ENCODE measurements around the gene BHMT.

Gene BHMT, protein sequence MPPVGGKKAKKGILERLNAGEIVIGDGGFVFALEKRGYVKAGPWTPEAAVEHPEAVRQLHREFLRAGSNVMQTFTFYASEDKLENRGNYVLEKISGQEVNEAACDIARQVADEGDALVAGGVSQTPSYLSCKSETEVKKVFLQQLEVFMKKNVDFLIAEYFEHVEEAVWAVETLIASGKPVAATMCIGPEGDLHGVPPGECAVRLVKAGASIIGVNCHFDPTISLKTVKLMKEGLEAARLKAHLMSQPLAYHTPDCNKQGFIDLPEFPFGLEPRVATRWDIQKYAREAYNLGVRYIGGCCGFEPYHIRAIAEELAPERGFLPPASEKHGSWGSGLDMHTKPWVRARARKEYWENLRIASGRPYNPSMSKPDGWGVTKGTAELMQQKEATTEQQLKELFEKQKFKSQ

DNA sequence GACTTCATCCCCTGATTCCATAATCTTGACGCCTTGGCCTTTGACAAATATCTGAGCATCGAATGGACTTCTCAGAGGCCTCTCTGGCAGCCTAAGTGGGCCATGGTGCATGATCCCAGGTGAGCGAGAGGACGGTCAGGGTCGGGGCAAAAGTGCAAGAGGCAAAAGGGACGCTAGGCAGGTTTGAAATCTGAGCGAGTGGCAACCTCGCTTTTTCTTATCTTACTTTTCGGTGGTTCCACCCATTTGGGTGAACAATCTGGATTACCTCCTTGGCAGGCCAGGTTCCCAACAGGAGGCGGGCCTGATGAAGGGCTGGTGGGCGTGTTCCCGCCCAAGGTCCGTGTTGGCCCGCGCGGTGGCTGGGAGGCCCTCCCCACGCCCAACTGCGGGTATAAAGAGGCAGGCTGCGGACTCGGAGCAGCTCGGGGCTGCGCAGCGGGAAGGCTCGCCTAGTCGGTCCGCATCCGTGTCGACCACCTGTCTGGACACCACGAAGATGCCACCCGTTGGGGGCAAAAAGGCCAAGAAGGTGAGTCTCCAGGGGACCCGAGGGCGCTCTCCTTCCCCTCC lies at the start of gene BHMT:
BHMT (plus strand) TSS at position 423 of the 573 bp plus-strand sequence; CDS start at position 500, 77 bp downstream.
- DNase-seq (ENCODE audit: extremely low read depth in 1 of 2, low read depth in 1 of 2), result no peak

DNA sequence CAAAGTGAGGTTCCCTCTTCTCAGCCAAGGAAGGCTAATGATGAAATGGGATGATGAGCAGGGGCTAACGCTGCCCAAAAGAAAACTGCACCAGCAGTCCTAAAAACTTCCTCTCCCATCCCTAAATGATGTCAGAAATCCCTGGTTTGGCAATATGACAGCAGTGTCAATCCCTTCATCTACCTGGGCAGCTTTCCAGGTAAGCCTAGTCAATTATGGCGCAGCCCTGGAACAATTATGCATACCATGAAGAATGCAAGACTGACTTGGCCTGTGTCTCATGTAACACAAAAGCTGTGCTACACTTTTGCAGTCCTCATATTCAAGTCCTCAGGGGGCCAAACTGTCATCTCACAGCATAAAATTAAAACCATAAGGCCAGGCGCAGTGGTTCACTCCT lies 49.2 kb upstream of the BHMT start:
- no peak for DNase-seq (ENCODE audit: extremely low read depth in 1 of 2, low read depth in 1 of 2)

DNA sequence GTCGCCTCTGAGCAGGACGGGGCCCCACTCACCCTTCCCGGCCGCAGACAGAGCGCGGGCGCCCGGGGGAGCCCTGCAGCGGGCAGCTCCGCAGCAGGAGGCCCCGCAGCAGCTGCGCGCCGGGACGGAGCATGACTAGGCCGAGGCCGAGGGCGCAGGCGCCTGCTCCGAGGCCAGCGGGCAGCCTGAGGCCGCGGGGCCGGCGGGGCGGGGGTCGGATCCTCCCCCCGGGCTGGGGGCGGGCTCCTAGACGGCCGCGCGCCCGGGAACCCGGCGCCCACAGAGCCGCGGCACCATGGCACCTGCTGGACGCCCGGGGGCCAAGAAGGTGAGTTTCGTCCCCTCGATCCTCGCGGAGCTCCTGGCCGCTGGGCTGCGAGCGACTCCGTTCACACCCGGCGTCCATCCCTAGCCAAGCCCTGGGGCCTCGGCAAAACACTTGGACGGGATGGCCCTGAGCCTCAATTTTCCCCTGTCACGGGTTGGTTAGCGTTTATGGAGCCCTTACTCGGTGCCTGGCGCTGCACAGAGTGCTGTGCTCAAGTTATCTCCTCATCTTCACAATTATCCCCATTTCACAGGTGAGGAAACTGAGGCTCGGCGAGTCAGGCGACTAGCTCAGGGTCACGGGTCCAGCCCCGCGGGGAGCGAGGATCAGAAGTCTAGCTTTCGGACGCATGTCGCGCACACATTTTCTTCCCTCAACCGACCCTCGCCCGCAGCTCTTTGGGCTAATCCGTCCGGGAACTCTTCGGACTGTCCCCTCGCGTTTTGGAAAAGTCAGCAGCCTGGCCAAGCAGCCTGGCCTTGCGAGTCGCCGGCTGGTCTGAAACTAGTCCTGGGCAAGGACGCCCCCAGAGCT lies 41.9 kb upstream of the BHMT start, which contains the start of the genes BHMT2 and DMGDH:
BHMT2 (plus strand) TSS at position 280 of the 862 bp plus-strand sequence; CDS start at position 296, 16 bp downstream.
DMGDH (minus strand) TSS at position 187 of the 862 bp plus-strand sequence; CDS start at position 133, 54 bp downstream.
- DNase-seq (ENCODE audit: extremely low read depth in 1 of 2, low read depth in 1 of 2), result no peak

DNA sequence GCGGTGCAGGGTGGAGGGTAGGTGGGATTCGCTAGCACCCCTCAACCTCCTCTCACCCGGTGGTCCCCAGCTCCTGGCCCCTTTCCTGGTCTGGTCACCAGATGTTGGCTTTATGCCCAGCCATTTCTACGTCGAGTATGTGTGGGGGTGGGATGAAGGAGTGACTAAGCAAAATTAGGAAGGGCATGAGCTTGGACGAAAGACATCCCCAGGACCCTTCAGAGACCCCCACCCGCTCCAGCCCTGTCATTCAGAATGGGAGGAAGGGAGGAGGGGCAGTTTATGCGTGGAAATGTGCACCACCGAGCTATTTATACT lies 41.3 kb upstream of the BHMT start:
- no peak for DNase-seq (ENCODE audit: extremely low read depth in 1 of 2, low read depth in 1 of 2)

DNA sequence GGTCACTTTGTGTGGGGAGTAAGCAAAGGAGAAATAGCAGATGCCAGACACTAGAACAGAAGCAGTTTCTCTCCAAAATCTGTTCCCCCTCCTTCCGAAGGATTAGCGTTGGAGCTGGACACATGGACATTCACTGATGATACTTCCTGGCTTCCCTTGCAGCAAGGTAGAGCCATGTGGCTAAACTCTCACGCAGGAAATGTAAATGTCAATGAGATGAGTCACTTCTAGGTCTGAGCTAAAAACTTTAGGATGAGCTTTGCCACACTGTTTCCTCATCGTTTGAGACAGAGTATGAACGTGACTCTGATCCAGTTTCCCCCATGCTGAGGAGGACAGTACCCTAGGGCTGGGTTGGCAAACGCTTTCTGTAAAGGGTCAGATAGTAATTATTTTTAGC lies 37.0 kb upstream of the BHMT start:
- no peak for DNase-seq (ENCODE audit: extremely low read depth in 1 of 2, low read depth in 1 of 2)

DNA sequence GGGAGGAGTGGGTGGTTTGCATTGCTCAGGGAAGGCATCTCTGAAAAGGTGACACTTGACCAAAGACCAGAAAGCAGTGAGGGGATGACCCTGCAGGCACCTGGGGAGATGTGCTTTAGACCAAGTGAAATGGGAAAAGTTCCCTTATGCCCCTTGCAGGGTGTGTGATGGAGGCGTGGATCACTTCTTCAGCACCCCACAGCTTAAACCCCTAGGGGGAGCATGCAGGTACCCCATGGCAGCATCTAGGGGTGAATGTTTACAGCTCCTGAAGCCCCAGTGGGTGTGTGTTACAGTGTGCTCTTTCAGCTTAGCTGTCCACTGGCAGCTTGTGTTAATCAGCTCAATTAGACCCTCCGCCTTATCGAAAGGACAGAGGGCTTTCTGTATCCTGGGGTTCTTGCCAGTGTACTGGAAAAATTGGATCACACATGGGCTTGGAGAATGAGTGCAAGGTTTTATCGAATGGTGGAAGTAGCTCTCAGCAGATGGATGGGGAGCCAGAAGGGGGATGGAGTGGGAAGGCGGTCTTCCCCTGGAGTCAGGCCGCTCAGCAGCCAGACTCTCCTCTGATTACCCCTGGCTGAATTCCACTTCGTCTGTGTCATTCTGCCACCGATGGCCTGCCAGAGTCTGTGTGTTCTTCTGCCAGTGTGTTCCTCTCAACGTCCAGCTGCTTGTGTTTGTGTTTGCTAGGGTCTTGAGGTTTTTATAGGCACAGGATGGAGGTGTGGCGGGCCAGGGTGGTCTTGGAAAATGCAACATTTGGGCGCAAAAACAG lies 35.8 kb upstream of the BHMT start:
- DNase-seq (ENCODE audit: extremely low read depth in 1 of 2, low read depth in 1 of 2), result no peak

DNA sequence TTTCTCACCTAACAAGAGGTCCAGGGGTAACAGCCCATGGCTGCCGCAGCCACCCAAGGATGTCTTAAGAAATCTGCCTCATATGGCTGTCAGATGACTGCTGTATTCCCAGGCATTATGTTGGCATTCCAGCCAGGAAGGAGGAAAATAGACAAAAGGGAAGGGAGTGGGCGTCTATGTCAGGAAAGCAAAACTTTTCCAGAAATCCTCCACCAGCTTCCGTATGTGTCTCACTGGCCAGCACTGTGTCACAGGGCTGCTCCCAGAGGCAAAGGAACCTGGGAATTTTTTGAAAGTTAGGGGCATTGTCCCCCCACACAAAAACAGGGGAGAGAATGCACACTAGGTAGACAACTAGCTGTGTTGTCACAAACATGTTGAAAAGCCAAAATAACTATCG lies 34.8 kb upstream of the BHMT start:
- DNase-seq (ENCODE audit: extremely low read depth in 1 of 2, low read depth in 1 of 2), result no peak

DNA sequence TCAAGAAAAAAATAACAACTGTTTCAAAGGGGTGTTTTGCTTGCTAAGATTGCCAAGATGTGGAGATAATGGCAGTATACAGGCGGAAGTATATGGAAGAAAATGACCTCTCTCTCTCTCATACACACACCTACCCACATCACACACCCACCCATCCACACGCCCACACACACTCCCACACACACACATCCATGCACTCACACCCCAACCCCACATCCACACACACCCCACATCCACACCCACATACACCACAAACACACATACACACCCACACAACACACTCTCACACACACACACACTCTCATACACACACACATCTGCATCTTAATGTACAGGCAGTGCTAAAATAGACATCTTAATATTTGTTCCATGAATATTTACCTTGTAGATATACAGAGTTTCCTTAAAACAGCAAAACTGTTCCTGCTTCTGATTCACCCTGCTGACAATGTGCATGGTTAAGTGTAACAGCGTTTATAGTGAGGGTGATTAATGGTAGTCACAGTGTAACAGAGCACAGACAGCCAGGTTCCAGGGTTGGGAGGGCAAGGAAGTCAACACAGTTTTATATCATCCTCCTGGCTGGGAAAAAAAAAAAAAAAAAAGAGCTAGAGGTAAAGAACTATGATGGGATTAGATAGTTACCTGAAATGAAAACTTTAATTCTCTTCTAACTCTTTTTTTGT lies 33.8 kb upstream of the BHMT start:
- no peak for DNase-seq (ENCODE audit: extremely low read depth in 1 of 2, low read depth in 1 of 2)

DNA sequence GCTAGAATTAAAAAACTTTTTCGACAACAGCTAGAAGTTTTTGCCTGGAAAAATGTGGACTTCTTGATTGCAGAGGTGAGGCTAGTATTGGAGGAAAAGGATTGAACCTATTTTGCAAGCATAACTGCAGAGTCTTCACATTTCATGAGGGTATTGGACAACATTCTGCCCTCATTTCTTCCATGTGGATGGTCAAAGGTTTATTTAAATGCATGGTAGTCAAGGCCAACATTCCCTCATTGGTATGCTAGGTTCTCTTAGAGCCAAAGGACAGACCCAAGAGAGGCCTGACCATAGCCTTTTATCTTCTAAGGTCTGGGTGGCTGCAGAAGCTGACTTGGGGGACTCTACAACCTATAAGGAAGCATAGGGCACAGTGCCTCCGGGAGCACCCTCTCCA lies 30.8 kb upstream of the BHMT start:
- DNase-seq (ENCODE audit: extremely low read depth in 1 of 2, low read depth in 1 of 2), result no peak

DNA sequence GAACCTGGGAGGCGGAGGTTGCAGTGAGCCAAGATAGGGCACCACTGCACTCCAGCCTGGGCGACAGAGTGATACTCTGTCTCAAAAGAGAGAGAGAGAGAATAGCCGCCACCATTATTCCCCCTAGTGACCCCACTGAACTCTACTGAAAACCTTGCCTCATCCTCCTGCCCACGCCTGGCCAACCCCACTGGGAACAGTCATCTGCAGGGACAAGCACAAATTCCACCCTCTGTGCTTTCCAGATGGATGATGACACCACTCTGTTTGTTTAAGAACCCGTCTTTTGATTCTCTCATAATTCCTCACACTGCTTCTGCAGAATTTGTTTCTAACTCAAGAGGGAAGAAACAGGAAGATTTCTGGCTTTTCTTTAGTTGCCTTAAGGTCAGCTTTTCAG lies 29.8 kb upstream of the BHMT start:
- DNase-seq (ENCODE audit: extremely low read depth in 1 of 2, low read depth in 1 of 2), result no peak

DNA sequence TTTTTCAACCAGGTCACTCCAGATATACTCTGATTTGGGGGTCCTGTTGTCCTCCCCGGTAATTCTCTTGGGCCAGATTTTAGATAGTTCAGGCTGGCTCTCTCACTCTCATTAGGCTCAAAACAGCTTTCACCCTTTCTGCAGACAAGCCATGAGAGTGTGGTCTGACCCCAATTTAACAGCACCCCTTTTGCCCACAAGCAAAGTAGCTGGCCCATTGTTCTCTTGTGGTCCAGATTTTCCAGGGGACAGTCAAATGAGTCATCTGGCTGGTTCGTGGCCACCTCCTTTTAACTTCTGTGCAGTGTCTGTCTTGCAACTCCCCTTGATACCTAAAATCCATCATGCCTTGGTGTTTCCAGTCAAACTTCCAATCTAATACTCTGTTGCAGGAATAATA lies 25.5 kb upstream of the BHMT start:
- DNase-seq (ENCODE audit: extremely low read depth in 1 of 2, low read depth in 1 of 2), result no peak

DNA sequence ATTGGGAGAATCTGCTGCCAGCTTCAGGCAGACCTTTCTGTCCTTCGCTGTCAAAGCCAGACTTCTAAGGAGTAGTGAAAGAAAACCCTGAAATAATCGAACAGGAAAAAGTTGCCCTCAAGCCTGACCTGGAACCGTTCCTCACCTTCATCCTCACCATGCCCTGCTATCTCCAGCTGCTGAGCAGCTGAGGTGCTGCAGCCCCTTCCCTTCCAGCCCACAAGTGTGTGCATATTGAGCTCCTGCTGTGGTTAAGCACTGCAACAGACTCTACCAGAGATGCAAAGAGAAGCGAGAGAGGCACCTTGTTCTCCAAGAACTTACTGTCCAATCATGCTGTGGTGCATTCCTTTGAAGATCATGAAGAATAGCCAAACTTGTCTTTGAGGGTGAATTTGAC lies 23.1 kb upstream of the BHMT start:
- DNase-seq (ENCODE audit: extremely low read depth in 1 of 2, low read depth in 1 of 2), result no peak

DNA sequence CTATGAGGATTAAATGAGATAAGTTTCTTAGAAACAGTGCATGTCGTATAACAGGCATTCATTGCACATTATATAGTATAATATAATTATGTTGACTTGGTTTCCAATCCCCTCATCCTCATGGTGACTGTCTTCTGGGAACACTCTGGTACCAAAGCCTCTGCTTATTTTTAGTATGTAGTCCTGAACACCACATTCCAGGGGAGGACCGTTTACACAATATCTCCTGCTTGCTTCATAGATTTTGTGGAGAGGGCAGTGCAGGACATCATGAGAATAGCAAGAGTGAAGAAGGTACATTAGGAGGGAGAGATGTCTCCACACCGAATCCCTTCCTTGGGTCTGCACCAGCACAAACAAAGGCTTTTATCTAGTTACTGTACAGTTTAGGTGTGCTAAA lies 20.5 kb upstream of the BHMT start:
- DNase-seq (ENCODE audit: extremely low read depth in 1 of 2, low read depth in 1 of 2), result no peak

DNA sequence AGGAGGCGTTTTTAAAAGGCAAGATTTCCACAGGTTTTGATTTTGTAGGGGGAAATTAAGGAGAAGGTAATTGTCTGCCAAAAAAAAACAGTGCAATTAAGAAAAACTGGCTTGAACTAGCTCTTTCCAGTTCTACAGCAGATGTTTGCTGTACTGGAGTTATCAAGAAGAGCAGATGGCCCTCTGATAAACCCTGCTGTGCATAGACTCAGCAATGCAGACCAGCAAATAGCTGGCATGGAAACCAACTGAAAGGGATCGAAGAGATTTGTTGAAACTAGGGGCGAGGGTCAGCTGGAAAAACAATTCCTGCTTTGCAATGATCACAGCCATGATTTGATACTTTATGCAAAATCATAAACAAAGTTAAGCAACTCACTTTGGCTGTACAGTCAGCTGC lies 17.8 kb upstream of the BHMT start:
- DNase-seq (ENCODE audit: extremely low read depth in 1 of 2, low read depth in 1 of 2), result no peak

DNA sequence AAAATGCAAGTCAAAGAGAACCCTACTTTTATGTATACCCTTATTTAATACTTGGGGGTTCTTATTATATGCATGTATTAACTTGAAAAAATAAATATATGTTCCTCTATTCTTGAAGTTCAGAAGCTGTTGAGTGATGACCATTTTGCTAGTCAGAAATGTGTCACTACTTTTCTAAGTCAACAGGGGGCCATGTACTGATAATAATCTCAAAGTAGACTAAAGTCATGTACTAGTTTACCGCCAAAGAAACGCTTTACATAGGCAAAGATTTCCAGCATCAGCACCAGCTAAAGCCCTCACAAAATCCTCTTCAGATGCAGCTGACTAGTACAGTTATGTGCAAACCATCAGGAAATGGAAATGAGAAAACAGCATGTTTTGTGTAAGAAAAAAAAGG lies 5.7 kb upstream of the BHMT start:
- DNase-seq (ENCODE audit: extremely low read depth in 1 of 2, low read depth in 1 of 2), result no peak

DNA sequence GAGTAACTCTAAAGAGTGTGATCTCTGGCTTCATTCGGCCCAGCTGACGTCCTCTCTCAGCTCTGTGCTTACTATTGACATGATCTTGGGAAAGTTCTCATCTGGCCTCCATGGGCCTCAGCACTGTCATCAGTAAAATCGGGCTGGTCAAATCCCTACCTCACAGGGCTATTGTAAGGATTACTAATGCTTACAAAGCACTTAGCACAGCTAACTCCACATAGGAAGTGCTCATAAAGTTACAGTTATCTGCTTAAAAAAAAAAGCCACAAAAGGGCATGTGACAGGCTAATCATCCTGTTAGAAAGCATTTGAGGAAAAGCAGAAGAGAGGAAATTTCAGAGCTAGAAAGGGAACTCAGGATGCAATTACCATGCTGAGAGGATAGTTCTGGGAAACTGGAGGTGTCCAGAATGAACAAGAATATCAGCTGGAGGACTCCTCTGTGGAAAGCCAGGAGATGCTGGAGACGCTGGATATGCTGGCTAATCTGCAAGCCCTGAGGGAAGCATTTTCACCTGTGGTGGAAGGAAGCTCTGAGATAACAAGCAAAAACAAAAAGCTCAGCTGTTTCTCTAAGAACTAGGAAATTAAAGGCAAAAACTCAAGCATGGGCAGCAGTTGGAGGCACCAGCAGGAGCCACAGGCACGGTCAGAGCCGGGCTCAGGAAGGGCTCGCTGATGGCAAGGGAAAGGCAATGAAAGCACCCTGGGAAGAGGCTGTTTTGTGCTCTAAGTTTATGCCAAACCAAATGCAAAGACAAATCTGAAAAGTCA lies 4.4 kb upstream of the BHMT start:
- DNase-seq (ENCODE audit: extremely low read depth in 1 of 2, low read depth in 1 of 2), result no peak

DNA sequence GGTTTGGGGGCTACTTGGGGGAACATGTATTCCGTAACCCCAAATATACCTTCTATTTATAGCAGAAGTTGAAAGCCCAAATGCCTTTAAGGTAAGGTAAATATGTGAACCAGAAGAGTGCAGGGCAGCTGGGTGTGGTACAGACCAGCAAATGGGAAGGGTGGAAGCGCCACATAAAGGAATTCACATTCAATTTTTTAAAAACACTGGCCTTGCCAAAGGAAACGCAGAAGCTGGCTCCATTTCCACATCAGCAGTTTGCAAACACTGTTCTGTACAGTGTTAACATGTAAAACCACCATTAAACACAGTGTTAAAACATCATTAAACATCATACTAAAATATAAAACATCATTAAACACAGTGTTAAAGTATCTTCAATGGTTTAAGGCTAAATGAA lies 3.5 kb upstream of the BHMT start:
- no peak for DNase-seq (ENCODE audit: extremely low read depth in 1 of 2, low read depth in 1 of 2)

DNA sequence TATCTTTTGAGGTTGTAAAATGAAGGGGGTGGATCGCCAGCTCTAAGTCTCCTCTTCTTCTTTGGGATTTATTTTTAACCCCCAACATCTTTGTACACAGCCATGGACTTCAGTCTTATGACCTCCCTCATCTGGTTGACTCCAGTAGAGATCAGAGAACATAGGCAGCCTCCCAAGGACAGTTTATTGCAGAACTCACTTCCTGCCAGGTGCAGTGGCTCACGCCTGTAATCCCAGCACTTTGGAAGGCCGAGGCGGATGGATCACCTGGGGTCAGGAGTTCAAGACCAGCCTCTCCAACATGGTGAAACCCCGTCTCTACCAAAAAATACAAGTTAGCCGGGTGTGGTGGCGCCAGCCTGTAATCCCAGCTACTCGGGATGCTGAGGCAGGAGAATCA lies 2.8 kb upstream of the BHMT start:
- DNase-seq (ENCODE audit: extremely low read depth in 1 of 2, low read depth in 1 of 2), result no peak
